Dedifferentiated amniotic fluid mesenchymal stem cell (primary cell): ENCODE results near the gene LRRC1.

Experiments
- DNase-seq: peaks from one replicate; pipeline ENCODE4 v3.0.0-alpha.2; 2016; ENCODE audit errors: extremely low spot score

Gene LRRC1

GRCh38 chr6:53888931-53889330 is 94.1 kb downstream of the LRRC1 start:
- peak; percentile 20 for DNase-seq

- no peak for DNase-seq
Measured at GRCh38 chr6:53889365-53889764, 94.6 kb downstream of the LRRC1 start.

- no peak for DNase-seq
Measured at GRCh38 chr6:53892707-53893106, 97.9 kb downstream of the LRRC1 start.

GRCh38 chr6:53894091-53894490 is 99.3 kb downstream of the LRRC1 start:
- DNase-seq = no peak

DNA sequence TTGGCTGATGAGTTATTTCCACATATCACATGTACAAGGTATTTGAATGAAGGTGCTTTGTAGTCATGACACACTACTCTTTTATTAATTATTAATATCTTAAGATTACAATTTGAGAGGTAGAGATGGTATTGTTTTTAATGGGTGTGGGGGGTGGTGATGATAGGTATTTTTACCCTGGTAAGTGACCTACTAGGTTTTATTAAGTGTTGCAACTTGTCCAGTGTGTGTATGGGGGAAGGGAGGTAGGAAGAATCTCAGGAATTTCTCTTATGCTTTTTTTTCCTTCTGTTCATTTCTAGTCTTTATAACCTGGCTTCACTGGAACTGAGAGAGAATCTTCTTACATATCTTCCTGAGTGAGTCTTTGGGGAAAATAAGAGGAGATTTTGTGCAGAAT is 101.4 kb downstream of the LRRC1 start:
- DNase-seq = no peak

DNA sequence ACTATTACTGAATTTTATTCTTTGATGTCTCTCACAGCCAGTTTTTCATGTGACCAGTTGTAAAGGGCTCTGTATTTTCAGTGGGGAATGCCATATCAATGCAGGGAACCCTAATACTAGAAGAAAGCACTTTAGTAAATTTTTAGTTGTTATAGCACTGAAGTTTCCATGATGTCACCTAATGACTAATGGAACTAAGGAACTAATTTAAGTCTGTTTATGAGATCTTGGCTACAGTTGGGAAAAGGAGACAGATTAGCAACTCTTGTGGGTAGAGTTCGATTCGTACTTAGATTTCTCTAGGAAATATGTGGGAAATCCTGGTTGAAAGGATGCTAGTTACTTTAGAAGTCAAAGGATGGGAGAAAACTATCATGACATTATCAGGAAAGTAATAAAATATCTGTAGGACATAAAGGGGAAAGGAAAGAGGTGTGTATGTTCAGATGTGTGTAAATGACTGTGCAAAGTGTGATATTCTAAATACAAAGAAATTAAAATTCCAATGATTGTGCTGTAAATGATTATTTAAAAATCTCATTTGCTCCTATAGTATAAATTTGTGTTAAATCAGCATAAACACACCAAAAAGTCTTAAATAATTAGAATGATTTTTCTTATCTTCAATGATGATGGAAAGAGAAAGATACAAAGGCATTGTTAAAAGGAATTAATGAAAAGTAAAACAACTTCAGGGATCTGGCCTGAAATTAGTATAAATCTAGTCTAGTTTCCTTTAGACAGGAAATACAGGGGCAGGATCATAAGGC is 103.4 kb downstream of the LRRC1 start:
- DNase-seq = no peak

GRCh38 chr6:53899512-53899911 is 104.7 kb downstream of the LRRC1 start:
- DNase-seq = no peak

DNA sequence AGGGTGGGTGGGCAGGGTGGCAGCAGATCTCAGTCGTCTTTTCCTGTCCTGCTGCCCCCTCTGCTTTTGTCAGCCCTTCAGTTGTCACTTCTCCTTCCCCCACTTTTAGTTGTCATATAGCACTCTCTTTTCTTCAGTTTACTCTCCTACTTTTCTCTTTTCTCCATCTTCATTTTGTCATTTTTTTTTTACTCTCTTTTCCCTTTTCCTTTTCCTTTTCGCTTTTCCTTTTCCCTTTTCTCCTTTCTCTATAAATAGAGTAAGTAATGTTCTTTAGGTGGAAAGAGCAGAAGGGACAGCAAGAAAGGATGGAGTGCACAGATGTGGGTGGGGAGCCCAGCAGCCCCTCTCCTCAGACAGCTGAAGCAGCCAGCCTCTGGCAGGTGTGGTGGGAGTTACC is 108.6 kb downstream of the LRRC1 start:
- no peak for DNase-seq

DNA sequence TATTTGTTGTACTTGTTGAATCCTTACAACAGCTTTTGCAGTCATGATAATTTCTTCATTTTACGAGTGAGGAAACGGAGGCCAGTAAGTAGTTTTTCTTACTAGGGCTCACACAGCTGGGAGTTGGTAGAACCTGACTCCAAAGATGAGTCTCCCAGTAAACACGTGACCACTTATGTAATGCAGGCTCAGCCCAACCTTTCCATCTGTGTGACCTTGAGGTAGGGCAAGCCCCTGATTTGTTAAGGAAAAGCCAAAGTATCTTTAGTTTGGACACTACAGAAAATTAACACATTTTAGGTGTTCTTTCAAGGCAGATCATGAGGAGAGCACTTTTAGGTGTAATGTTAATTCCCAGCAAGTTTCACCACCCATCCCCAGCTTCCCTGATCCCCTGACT is 111.3 kb downstream of the LRRC1 start:
- no peak for DNase-seq

GRCh38 chr6:53906842-53907241 is 112.0 kb downstream of the LRRC1 start:
- DNase-seq = no peak

DNA sequence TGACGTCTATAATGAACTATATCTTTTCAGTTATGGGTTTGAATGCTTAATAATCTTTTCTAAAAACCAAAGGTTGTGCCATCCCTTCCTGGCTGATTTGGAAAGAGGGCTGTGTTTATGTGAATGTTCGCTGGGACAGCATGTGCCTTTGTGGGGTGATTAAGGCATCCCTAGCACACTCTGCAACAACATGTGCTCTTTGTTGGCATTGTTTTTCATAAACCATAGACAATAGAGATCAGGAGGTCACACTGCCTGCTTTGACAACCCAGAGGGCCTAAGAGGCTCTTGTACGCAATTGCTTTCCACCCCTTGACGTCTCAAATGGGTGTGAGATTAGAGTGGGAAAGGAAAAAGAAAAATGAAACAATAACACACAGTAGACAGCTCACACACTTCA is 116.0 kb downstream of the LRRC1 start:
- DNase-seq = no peak

GRCh38 chr6:53912661-53913060 is 117.9 kb downstream of the LRRC1 start:
- no peak for DNase-seq

- DNase-seq = no peak
Measured at GRCh38 chr6:53913286-53913685, 118.5 kb downstream of the LRRC1 start.

DNA sequence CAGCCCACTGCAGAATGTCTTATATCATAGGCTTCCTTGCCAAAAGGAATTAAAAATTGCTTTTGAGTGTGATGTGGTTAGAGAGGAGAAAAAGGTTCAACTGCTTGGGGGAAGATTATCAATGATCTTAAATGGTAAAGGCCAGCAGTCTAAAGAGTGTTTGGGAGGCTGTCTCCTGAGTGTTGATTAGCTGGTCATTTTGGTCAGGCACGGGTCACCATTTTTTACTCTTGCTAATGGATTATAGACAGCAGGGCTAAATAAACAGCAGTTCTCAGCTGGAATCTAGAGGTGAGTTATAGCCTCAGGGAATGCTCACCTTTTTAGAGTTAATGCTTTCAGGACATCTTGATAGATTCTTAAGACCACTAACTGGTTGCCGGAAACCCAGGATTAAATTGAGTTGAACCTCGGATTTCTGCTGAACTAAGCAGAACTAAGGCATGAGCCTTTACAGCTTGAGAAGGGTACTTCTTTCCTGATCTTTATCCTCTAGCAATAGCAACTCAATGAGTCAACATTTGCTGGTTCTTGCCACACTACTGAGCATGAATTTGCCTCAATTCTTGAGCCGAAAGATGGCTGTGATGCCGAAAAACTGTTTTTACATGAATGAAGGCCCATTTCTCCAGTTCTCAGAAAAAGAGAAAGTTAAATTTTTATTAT is 120.4 kb downstream of the LRRC1 start:
- no peak for DNase-seq

DNA sequence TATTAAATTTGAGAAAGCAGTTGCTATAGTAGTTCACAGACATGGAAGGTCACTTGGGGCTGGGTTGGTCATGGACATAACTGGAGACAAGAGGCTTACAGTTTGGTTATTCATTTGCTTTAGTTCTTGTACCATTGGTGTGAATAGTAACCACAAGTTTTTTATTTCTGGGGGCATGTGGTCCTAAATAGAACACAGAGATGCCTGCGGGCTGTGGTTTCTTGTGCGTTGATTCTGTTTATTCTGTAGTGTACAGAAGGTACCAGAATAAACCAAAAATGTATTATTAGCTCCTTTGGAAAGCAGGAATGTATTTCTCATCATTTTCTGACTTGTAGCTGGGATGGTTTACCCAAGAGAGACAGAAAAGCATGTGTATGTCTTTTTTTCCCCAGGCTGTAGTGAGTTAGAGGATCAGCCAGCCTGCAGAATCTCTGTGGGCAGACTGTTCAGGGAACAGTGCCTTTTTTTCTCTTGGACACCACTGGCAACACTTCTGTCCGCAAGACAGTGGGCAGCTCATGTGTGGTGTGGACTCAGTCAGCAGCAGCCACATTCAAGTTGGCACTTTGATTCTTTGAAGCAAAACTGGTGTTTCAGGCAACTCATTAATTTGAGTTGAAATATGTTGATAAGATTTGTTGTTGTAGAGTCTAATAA is 122.1 kb downstream of the LRRC1 start:
- no peak for DNase-seq

DNA sequence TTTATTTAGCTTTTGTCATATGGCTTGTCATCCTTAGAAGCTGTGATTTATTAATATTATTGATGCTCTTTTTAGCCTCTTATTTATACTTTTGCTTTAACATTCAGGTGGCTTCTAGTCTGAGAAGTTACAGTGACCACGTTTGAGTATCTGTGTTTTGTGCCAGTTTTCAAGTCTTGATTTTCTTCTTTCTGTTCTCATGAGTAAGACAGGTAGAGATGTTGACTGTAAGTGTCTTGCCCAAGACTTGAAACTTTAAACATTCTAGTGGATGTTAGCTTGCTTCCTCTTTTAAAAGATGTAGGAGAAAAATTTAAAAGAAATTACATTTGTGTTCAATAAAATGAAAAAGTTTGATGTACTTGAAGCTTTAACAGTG is 122.6 kb downstream of the LRRC1 start:
- no peak for DNase-seq

GRCh38 chr6:53918854-53919510 is 124.2 kb downstream of the LRRC1 start:
- no peak for DNase-seq

DNA sequence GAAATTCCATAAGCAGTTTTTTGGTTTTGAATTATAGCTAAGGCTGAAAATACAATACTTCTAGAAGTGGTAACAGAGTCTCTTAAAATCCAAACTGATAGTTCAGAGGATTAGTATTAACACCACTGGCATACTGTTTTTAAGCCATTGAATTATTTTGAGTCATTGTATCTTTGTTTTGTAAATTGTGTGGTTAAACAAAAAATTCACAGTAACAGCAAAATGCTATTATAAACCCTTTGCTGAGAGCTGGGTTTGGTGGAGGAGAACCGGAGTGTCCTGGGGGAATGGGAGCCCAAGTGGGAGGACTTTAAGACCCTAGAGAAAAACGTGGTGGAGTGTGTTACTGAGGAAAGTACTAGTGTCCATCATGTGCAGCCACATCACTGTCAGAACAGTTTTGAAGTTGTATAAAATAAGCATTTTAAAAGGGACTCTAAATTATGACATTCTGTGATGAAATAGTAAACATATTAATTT is 125.1 kb downstream of the LRRC1 start:
- no peak for DNase-seq

DNA sequence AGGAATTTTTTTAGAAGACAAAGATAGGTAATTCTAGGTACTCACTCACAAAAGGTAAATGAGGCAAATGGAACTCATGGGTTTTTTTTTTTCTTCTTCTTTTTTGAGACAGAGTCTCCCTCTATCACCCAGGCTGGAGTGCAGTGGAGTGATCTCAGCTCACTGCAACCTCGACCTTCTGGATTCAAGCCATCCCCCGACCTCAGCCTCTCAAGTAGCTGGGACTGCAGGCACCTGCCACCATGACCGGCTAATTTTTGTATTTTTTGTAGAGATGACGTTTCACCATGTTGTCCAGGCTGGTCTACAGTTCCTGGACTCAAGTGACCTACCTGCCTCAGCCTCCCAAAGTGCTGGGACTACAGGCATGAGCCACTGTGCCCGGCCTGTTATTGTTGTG is 126.1 kb downstream of the LRRC1 start:
- DNase-seq = no peak

DNA sequence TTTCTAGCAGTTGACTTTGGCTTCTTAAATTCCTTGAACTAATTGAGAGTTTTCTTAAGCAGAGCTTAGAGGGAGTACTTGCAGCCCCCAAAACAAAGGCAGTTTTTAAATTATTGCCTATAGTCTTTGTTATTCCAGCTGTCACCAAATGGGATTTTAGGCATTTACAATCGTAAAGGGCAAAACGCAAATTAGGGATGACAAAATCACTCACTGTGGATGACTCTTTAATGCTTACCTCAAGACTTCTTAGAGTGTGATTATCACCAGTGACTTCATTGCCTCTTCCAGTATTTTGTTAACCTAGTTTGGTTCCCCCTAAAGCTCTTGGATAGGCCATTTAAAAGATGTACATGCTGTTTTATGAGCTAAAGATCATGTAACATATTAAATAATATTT is 126.8 kb downstream of the LRRC1 start:
- DNase-seq = no peak

- peak; percentile 15 for DNase-seq
Measured at GRCh38 chr6:53922539-53922981, 127.8 kb downstream of the LRRC1 start.

GRCh38 chr6:53924277-53924676 is 129.5 kb downstream of the LRRC1 start:
- no peak for DNase-seq
